ENCODE data around the gene CALM3. TPM values are rescaled to one million over a fixed set of nuclear protein-coding genes. Genes with fewer than 3 reads are reported as not detected.

Gene CALM3
- total and polyA plus RNA-seq, 2 experiments from 2014 or later = 148 to 215 TPM

- TF ChIP-seq, protein P1, sequence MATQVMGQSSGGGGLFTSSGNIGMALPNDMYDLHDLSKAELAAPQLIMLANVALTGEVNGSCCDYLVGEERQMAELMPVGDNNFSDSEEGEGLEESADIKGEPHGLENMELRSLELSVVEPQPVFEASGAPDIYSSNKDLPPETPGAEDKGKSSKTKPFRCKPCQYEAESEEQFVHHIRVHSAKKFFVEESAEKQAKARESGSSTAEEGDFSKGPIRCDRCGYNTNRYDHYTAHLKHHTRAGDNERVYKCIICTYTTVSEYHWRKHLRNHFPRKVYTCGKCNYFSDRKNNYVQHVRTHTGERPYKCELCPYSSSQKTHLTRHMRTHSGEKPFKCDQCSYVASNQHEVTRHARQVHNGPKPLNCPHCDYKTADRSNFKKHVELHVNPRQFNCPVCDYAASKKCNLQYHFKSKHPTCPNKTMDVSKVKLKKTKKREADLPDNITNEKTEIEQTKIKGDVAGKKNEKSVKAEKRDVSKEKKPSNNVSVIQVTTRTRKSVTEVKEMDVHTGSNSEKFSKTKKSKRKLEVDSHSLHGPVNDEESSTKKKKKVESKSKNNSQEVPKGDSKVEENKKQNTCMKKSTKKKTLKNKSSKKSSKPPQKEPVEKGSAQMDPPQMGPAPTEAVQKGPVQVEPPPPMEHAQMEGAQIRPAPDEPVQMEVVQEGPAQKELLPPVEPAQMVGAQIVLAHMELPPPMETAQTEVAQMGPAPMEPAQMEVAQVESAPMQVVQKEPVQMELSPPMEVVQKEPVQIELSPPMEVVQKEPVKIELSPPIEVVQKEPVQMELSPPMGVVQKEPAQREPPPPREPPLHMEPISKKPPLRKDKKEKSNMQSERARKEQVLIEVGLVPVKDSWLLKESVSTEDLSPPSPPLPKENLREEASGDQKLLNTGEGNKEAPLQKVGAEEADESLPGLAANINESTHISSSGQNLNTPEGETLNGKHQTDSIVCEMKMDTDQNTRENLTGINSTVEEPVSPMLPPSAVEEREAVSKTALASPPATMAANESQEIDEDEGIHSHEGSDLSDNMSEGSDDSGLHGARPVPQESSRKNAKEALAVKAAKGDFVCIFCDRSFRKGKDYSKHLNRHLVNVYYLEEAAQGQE (IDR thresholded peaks at IDR 0.05; ENCODE audit: unreplicated experiment) = no peak
- TF ChIP-seq POLR2AphosphoS5 (IDR thresholded peaks at IDR 0.05; ENCODE audit: low read depth) = no peak
- TF ChIP-seq CTCF (conservative IDR thresholded peaks at IDR 0.05; ENCODE audit: low read depth in 2 of 2) = no peak
- no peak for TF ChIP-seq NANOG (IDR thresholded peaks at IDR 0.05; ENCODE audit: borderline replicate concordance)
These were observed 6.3 kb downstream of the CALM3 start (continued) for GRCh38 chr19:46607448-46607841.

DNA sequence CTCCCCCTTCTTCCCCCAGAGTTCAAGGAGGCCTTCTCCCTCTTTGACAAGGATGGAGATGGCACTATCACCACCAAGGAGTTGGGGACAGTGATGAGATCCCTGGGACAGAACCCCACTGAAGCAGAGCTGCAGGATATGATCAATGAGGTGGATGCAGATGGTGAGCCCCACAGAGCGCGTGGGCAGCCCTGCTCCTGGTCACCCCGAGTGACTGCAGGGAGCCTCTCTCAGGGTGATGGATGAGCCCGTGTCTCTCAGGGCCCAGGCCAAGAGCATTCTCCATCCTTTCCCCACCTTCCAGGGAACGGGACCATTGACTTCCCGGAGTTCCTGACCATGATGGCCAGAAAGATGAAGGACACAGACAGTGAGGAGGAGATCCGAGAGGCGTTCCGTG, 7.0 kb downstream of the CALM3 start:
- H3K79me2 ChIP-seq (replicated peaks; ENCODE audit: insufficient read depth) = peaks cover 21% of the 10 kb centered on the region
- Mint-ChIP-seq H3K4me1 (peaks cover 7% of the 10 kb centered on the region), H3K27ac (no peak overlapping the region), H3K9me3 (no peaks in the 10 kb centered on the region), H3K36me3 (ENCODE audit: low read depth) (peaks cover 40% of the 10 kb centered on the region), H3K27me3 (ENCODE audit: insufficient read depth, low read depth, poor library complexity) (peaks cover 13% of the 10 kb centered on the region), H3K4me3 (no peak overlapping the region)
- ATAC-seq (no peak), DNase-seq (ENCODE audit: low spot score) (no peak)
- no peak overlapping the region for H3K27ac ChIP-seq (ENCODE audit: low read depth)
- H2AFZ ChIP-seq = no peak overlapping the region
- H3K9me2 ChIP-seq (ENCODE audit: insufficient read depth) = no peaks in the 10 kb centered on the region
- H3F3A ChIP-seq (replicated peaks; ENCODE audit: low read depth) = no peaks in the 10 kb centered on the region
- no peaks in the 10 kb centered on the region for H3K27me3 ChIP-seq (ENCODE audit: insufficient read depth)
- H3K4me3 ChIP-seq = no peak overlapping the region
- peaks cover 21% of the 10 kb centered on the region; the same call in 1 of the 2 replicates for H3K36me3 ChIP-seq (ENCODE audit: insufficient read depth)
- H3K4me1 ChIP-seq (ENCODE audit: insufficient read depth) = peaks cover 4% of the 10 kb centered on the region
- H4K20me1 ChIP-seq (replicated peaks; ENCODE audit: insufficient read depth) = peaks cover 18% of the 10 kb centered on the region
- no peak overlapping the region for H3K4me2 ChIP-seq
- TF ChIP-seq CREB1 (CRISPR knock-in tag; IDR thresholded peaks at IDR 0.05; ENCODE audit: low read depth) (no peak), ZNF462 (CRISPR knock-in tag; IDR thresholded peaks at IDR 0.05) (no peak), EZH2 (IDR thresholded peaks at IDR 0.05; ENCODE audit: low read depth, unreplicated experiment) (no peak), NANOG (IDR thresholded peaks at IDR 0.05; ENCODE audit: borderline replicate concordance) (no peak)
- TF ChIP-seq, protein P1 (IDR thresholded peaks at IDR 0.05; ENCODE audit: unreplicated experiment) = no peak

All from GM23338 (cell line).